ENCODE results near the gene KRTAP10-11.
"Not testable (repeated sequence)": the region's sequence is repeated elsewhere in the genome, so short reads cannot be mapped to it uniquely, and the experiment has no call there.

The KRTAP10-11 gene

DNA sequence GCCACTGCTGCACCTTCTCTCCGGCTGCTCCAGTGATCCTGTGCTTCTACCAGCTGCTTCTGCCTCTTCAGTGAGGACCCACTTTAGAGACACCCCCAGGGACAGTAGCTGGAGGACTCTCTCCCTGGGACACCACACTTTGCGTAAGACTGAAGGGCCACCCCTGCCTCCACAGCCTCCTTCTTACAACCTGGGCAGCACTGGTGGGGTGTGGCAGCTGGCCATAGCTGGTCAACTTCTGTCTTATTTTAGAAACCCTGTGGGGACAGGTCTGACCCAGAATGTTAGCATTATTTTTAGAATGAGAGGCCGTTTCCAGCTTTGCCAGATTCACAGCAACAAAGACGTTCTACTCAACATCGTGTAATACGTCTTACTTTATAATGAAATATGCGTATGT lies 20.5 kb upstream of the KRTAP10-11 start:
- Histone ChIP-seq H2BK15ac (ENCODE audit: low read length) (no peak overlapping the region), H3K9ac (ENCODE audit: low read depth, low read length, poor library complexity) (no peak overlapping the region), H3K27me3 (ENCODE audit: control insufficient read depth in 3 of 3, insufficient read depth in 3 of 3, low read depth in 1 of 3, low read length in 3 of 3) (no peaks in the 10 kb centered on the region), H2BK120ac (ENCODE audit: low read depth, low read length) (no peak overlapping the region), H3K36me3 (replicated peaks in 1 of 2; ENCODE audit: control insufficient read depth in 2 of 2, insufficient read depth in 2 of 2, low read length in 2 of 2) (no peaks in the 10 kb centered on the region), H3K4ac (ENCODE audit: low read length) (no peak overlapping the region), H4K8ac (ENCODE audit: low read depth, low read length) (no peak overlapping the region), H2BK5ac (ENCODE audit: low read length) (no peak overlapping the region), H3K14ac (ENCODE audit: low read length) (no peak overlapping the region), H3K4me3 (ENCODE audit: low read length in 2 of 2) (no peak overlapping the region), H2AFZ (ENCODE audit: low read length) (no peak overlapping the region), H3K4me2 (ENCODE audit: insufficient read depth, low read length, poor library complexity, severe bottlenecking) (no peak overlapping the region), H3K18ac (ENCODE audit: low read length) (no peak overlapping the region), H3K27ac (replicated peaks; ENCODE audit: low read length) (no peak overlapping the region), H3K9me3 (replicated peaks in 1 of 2; ENCODE audit: control insufficient read depth in 2 of 2, insufficient read depth in 1 of 2, low read depth in 1 of 2, low read length in 2 of 2) (peaks cover 4 to 8% of the 10 kb centered on the region in 2 donors), H3K4me1 (ENCODE audit: control insufficient read depth in 2 of 2, insufficient read depth in 1 of 2, low read depth in 1 of 2, low read length in 2 of 2) (no peaks in the 10 kb centered on the region), H2BK12ac (ENCODE audit: low read length) (no peak overlapping the region), H3K23ac (ENCODE audit: low read depth, low read length, poor library complexity) (no peak overlapping the region), H3K79me1 (ENCODE audit: low read depth, low read length) (no peaks in the 10 kb centered on the region), H4K91ac (ENCODE audit: low read depth, low read length, poor library complexity) (no peak overlapping the region), H2AK5ac (ENCODE audit: low read depth, low read length) (no peak overlapping the region)
- WGBS, 2 donors (ENCODE audit: extremely low coverage in 2 of 2, insufficient read length in 2 of 2, insufficient replicate concordance in 1 of 2) = no CpG with 5 or more reads among the region's 7 CpGs
- no peak for DNase-seq (ENCODE audit: low spot score)

DNA sequence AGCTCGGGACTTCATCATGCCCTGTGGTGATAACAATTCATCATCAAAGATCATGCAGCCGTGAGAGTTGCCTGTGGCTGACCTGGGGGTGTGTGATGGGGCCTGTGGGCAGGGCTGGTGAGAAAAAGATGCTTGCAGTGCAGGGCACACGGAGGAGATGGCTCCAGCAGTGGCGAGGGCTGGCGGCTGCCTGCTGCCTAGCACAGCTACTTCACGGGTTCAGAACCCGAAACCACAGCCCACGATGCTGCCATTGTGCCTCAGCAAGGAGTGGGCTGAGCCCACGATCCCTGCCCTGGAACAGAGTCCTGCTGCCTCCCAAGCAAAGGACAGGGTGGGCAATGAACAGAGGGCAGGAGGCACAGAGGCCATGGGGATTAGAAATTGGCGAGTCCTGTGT lies 20.0 kb upstream of the KRTAP10-11 start:
- Histone ChIP-seq H2BK5ac (ENCODE audit: low read length) (no peak overlapping the region), H3K79me1 (ENCODE audit: low read depth, low read length) (no peaks in the 10 kb centered on the region), H3K4me2 (ENCODE audit: insufficient read depth, low read length, poor library complexity, severe bottlenecking) (no peak overlapping the region), H3K23ac (ENCODE audit: low read depth, low read length, poor library complexity) (no peak overlapping the region), H3K9ac (ENCODE audit: low read depth, low read length, poor library complexity) (no peak overlapping the region), H3K18ac (ENCODE audit: low read length) (peak overlapping the region; percentile 50), H2AFZ (ENCODE audit: low read length) (no peak overlapping the region), H3K4ac (ENCODE audit: low read length) (no peak overlapping the region), H3K9me3 (replicated peaks in 1 of 2; ENCODE audit: control insufficient read depth in 2 of 2, insufficient read depth in 1 of 2, low read depth in 1 of 2, low read length in 2 of 2) (peaks cover 4 to 8% of the 10 kb centered on the region in 2 donors), H3K27me3 (ENCODE audit: control insufficient read depth in 3 of 3, insufficient read depth in 3 of 3, low read depth in 1 of 3, low read length in 3 of 3) (no peaks in the 10 kb centered on the region), H2BK15ac (ENCODE audit: low read length) (no peak overlapping the region), H2BK120ac (ENCODE audit: low read depth, low read length) (no peak overlapping the region), H3K27ac (replicated peaks; ENCODE audit: low read length) (no peak overlapping the region), H4K8ac (ENCODE audit: low read depth, low read length) (no peak overlapping the region), H3K4me1 (ENCODE audit: control insufficient read depth in 2 of 2, insufficient read depth in 1 of 2, low read depth in 1 of 2, low read length in 2 of 2) (no peaks in the 10 kb centered on the region), H4K91ac (ENCODE audit: low read depth, low read length, poor library complexity) (no peak overlapping the region), H2BK12ac (ENCODE audit: low read length) (no peak overlapping the region), H3K4me3 (ENCODE audit: low read length in 2 of 2) (no peak overlapping the region), H3K36me3 (replicated peaks in 1 of 2; ENCODE audit: control insufficient read depth in 2 of 2, insufficient read depth in 2 of 2, low read length in 2 of 2) (no peaks in the 10 kb centered on the region), H3K14ac (ENCODE audit: low read length) (no peak overlapping the region), H2AK5ac (ENCODE audit: low read depth, low read length) (no peak overlapping the region)
- WGBS, 2 donors (ENCODE audit: extremely low coverage in 2 of 2, insufficient read length in 2 of 2, insufficient replicate concordance in 1 of 2) = no CpG with 5 or more reads among the region's 10 CpGs
- no peak for DNase-seq (ENCODE audit: low spot score)

- no peak within 1 kb of the TSS for H2BK120ac ChIP-seq (ENCODE audit: low read depth, low read length)
- H3K27me3 ChIP-seq (ENCODE audit: control insufficient read depth in 3 of 3, insufficient read depth in 3 of 3, low read depth in 1 of 3, low read length in 3 of 3) = no peaks in the 10 kb centered on the region
- peaks cover 4 to 8% of the 10 kb centered on the region in 2 donors for H3K9me3 ChIP-seq (replicated peaks in 1 of 2; ENCODE audit: control insufficient read depth in 2 of 2, insufficient read depth in 1 of 2, low read depth in 1 of 2, low read length in 2 of 2)
- no peak within 1 kb of the TSS for H3K9ac ChIP-seq (ENCODE audit: low read depth, low read length, poor library complexity)
- no peaks in the 10 kb centered on the region for H3K79me1 ChIP-seq (ENCODE audit: low read depth, low read length)
- H2AK5ac ChIP-seq (ENCODE audit: low read depth, low read length) = no peak within 1 kb of the TSS
- no peak within 1 kb of the TSS for H3K4ac ChIP-seq (ENCODE audit: low read length)
- no peak for DNase-seq (ENCODE audit: low spot score)
- no peak within 1 kb of the TSS for H3K4me2 ChIP-seq (ENCODE audit: insufficient read depth, low read length, poor library complexity, severe bottlenecking)
- H2BK12ac ChIP-seq (ENCODE audit: low read length) = peak within 1 kb of the TSS; percentile 92
- H2AFZ ChIP-seq (ENCODE audit: low read length) = no peak within 1 kb of the TSS
- no peaks in the 10 kb centered on the region for H3K36me3 ChIP-seq (replicated peaks in 1 of 2; ENCODE audit: control insufficient read depth in 2 of 2, insufficient read depth in 2 of 2, low read length in 2 of 2)
- H3K4me3 ChIP-seq (ENCODE audit: low read length in 2 of 2) = peak within 1 kb of the TSS in 1 of 2 donors; percentile 28
- no peak within 1 kb of the TSS for H2BK15ac ChIP-seq (ENCODE audit: low read length)
- H4K8ac ChIP-seq (ENCODE audit: low read depth, low read length) = peak within 1 kb of the TSS; percentile 77
- no peak within 1 kb of the TSS for H2BK5ac ChIP-seq (ENCODE audit: low read length)
- H3K23ac ChIP-seq (ENCODE audit: low read depth, low read length, poor library complexity) = no peak within 1 kb of the TSS
- H3K18ac ChIP-seq (ENCODE audit: low read length) = peak within 1 kb of the TSS; percentile 67
- H3K14ac ChIP-seq (ENCODE audit: low read length) = peak within 1 kb of the TSS; percentile 28
- WGBS, 2 donors (ENCODE audit: extremely low coverage in 2 of 2, insufficient read length in 2 of 2, insufficient replicate concordance in 1 of 2) = no CpG with 5 or more reads among the region's 7 CpGs
- no peak within 1 kb of the TSS for H4K91ac ChIP-seq (ENCODE audit: low read depth, low read length, poor library complexity)
- no peak within 1 kb of the TSS for H3K27ac ChIP-seq (replicated peaks; ENCODE audit: low read length)
- no peaks in the 10 kb centered on the region for H3K4me1 ChIP-seq (ENCODE audit: control insufficient read depth in 2 of 2, insufficient read depth in 1 of 2, low read depth in 1 of 2, low read length in 2 of 2)
These were observed 19.5 kb upstream of the KRTAP10-11 start, which contains the start of gene KRTAP10-9 for GRCh38 chr21:44626673-44627143. KRTAP10-9 (plus strand) TSS chr21:44627093; CDS start chr21:44627172, 79 bp downstream.

DNA sequence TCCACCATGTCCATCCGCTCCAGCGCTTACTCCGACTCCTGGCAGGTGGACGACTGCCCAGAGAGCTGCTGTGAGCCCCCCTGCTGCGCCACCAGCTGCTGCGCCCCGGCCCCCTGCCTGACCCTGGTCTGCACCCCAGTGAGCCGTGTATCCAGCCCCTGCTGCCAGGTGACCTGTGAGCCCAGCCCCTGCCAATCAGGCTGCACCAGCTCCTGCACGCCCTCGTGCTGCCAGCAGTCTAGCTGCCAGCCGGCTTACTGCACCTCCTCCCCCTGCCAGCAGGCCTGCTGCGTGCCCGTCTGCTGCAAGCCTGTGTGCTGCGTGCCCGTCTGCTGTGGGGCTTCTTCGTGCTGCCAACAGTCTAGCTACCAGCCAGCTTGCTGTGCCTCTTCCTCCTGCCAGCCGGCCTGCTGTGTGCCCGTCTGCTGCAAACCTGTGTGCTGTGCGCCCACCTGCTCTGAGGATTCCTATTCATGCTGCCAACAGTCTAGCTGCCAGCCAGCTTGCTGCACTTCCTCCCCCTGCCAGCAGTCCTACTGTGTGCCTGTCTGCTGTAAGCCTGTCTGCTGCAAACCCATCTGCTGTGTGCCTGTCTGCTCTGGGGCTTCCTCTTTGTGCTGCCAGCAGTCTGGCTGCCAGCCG lies 18.9 kb upstream of the KRTAP10-11 start:
- no CpG with 5 or more reads among the region's 20 CpGs for WGBS, 2 donors (ENCODE audit: extremely low coverage in 2 of 2, insufficient read length in 2 of 2, insufficient replicate concordance in 1 of 2)
- Histone ChIP-seq H3K18ac (ENCODE audit: low read length) (peak overlapping the region; percentile 67), H4K8ac (ENCODE audit: low read depth, low read length) (peak overlapping the region; percentile 77), H3K4me3 (ENCODE audit: low read length in 2 of 2) (peak overlapping the region in 1 of 2 donors; percentile 28), H3K14ac (ENCODE audit: low read length) (peak overlapping the region; percentile 4)
- H3K23ac ChIP-seq (ENCODE audit: low read depth, low read length, poor library complexity); H3K9me3 ChIP-seq (replicated peaks in 1 of 2; ENCODE audit: control insufficient read depth in 2 of 2, insufficient read depth in 1 of 2, low read depth in 1 of 2, low read length in 2 of 2); H3K4me1 ChIP-seq (ENCODE audit: control insufficient read depth in 2 of 2, insufficient read depth in 1 of 2, low read depth in 1 of 2, low read length in 2 of 2); H2AFZ ChIP-seq (ENCODE audit: low read length); H2BK15ac ChIP-seq (ENCODE audit: low read length); H3K27ac ChIP-seq (replicated peaks; ENCODE audit: low read length); DNase-seq (ENCODE audit: low spot score); H2AK5ac ChIP-seq (ENCODE audit: low read depth, low read length); H2BK120ac ChIP-seq (ENCODE audit: low read depth, low read length); H3K4me2 ChIP-seq (ENCODE audit: insufficient read depth, low read length, poor library complexity, severe bottlenecking); H3K36me3 ChIP-seq (replicated peaks in 1 of 2; ENCODE audit: control insufficient read depth in 2 of 2, insufficient read depth in 2 of 2, low read length in 2 of 2); H2BK5ac ChIP-seq (ENCODE audit: low read length); H3K79me1 ChIP-seq (ENCODE audit: low read depth, low read length); H4K91ac ChIP-seq (ENCODE audit: low read depth, low read length, poor library complexity); H3K27me3 ChIP-seq (ENCODE audit: control insufficient read depth in 3 of 3, insufficient read depth in 3 of 3, low read depth in 1 of 3, low read length in 3 of 3); H2BK12ac ChIP-seq (ENCODE audit: low read length); H3K4ac ChIP-seq (ENCODE audit: low read length); H3K9ac ChIP-seq (ENCODE audit: low read depth, low read length, poor library complexity): not testable (repeated sequence)
